RWPE2 (cell line): ENCODE results near the gene PEPD.

Experiments used
- ATAC-seq: fragments of 200-7000 bp; cut with Tn5 transposase; 3 replicates; pipeline ENCODE4 v1.9.1; 2021; ENCODE audit warnings: low read depth
- DNase-seq: peaks from one replicate; pipeline ENCODE4 v3.0.0-alpha.2; 2020; ENCODE audit warnings: low spot score
- H3K27ac ChIP-seq: fragments of 450-650 bp; 2 replicates; pipeline ENCODE4 v1.5.1; 2017; ENCODE audit warnings: mild to moderate bottlenecking; ENCODE audit not compliant: poor library complexity, severe bottlenecking
- H3K27me3 ChIP-seq: fragments of 250-450 bp; sonication (Bioruptor Pico); 2 replicates; pipeline ENCODE4 v1.5.1; 2021; ENCODE audit warnings: mild to moderate bottlenecking, moderate library complexity; ENCODE audit not compliant: insufficient read depth, poor library complexity, severe bottlenecking
- H3K36me3 ChIP-seq: fragments of 250-450 bp; sonication (Bioruptor Pico); 2 replicates; pipeline ENCODE4 v1.5.1; 2020; ENCODE audit warnings: low read depth, mild to moderate bottlenecking, moderate library complexity
- H3K4me1 ChIP-seq: fragments of 250-450 bp; sonication (Bioruptor Pico); 2 replicates; pipeline ENCODE4 v1.5.1; 2021; ENCODE audit warnings: mild to moderate bottlenecking, moderate library complexity; ENCODE audit not compliant: insufficient read depth, poor library complexity, severe bottlenecking
- H3K4me3 ChIP-seq: fragments of 250-450 bp; sonication (Bioruptor Pico); 2 replicates; pipeline ENCODE4 v1.5.1; 2021; ENCODE audit warnings: mild to moderate bottlenecking, moderate library complexity; ENCODE audit not compliant: severe bottlenecking
- H3K9me3 ChIP-seq: fragments of 250-450 bp; sonication (Bioruptor Pico); 2 replicates; pipeline ENCODE4 v1.5.1; 2021; ENCODE audit warnings: mild to moderate bottlenecking, moderate library complexity; ENCODE audit not compliant: severe bottlenecking
- CTCF ChIP-seq: fragments of 450-650 bp; IDR thresholded peaks from one replicate; pipeline ENCODE4 v1.5.1; 2017; ENCODE audit warnings: mild to moderate bottlenecking, moderate library complexity; ENCODE audit not compliant: poor library complexity, severe bottlenecking

The PEPD gene

DNA sequence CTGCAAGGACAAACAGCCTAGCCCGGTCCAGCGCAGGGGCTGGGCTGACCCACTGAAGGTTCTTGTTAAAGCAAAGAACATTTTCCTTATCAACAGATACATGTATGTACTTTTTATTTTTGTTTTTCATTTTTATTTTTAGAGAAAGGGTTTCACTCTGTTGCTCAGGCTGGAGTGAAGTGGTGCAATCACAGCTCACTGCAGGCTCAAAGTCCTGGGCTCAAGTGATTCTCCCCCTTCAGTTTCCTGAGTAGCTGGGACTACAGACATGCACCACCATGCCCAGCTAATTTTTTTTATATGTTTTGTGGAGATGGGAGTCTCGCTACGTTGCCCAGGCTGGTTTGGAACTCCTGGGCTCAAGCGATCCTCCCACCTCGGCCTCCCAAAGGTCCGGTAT lies 100.2 kb downstream of the PEPD start:
- H3K4me1 ChIP-seq = no peaks in the 10 kb centered on the region
- TF ChIP-seq CTCF = no peak
- H3K9me3 ChIP-seq = no peaks in the 10 kb centered on the region
- H3K27ac ChIP-seq = no peak overlapping the region
- no peaks in the 10 kb centered on the region for H3K36me3 ChIP-seq
- DNase-seq = no peak
- ATAC-seq = no peak
- H3K4me3 ChIP-seq = no peak overlapping the region
- no peaks in the 10 kb centered on the region for H3K27me3 ChIP-seq

- H3K4me3 ChIP-seq = no peak overlapping the region
These were observed 100.8 kb downstream of the PEPD start for GRCh38 chr19:33420821-33421220.

DNA sequence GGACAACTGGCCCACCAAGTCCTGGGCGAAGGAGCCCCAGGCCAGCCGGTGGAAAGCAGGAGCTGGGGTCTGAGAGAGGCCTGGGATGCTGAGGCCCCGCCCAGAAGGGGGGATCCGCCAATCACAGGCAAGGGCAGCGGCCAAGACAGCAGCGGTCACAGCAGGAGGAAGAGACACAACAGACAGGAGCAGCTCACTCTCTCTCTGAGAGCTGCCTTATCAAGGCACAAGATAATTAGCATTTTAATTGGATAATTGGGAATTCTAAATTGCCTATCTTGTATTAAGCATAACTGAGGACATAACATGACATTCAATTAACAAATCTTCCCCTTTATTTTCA lies 101.8 kb downstream of the PEPD start:
- Histone ChIP-seq H3K4me3 (no peak overlapping the region), H3K4me1 (no peaks in the 10 kb centered on the region), H3K27me3 (no peaks in the 10 kb centered on the region), H3K36me3 (no peaks in the 10 kb centered on the region), H3K9me3 (no peaks in the 10 kb centered on the region), H3K27ac (no peak overlapping the region)
- DNase-seq (no peak), ATAC-seq (no peak)
- TF ChIP-seq CTCF = no peak

More at GRCh38 chr19:33420821-33421220, 100.8 kb downstream of the PEPD start:
- ATAC-seq = no peak
- no peaks in the 10 kb centered on the region for H3K27me3 ChIP-seq
- H3K27ac ChIP-seq = no peak overlapping the region
- H3K4me1 ChIP-seq = no peaks in the 10 kb centered on the region
- TF ChIP-seq CTCF = no peak
- H3K36me3 ChIP-seq = no peaks in the 10 kb centered on the region
- no peak for DNase-seq
- no peaks in the 10 kb centered on the region for H3K9me3 ChIP-seq

GRCh38 chr19:33418871-33419787 lies 102.5 kb downstream of the PEPD start:
- DNase-seq (no peak), ATAC-seq (no peak)
- Histone ChIP-seq H3K36me3 (no peaks in the 10 kb centered on the region), H3K4me3 (no peak overlapping the region), H3K4me1 (no peaks in the 10 kb centered on the region), H3K9me3 (no peaks in the 10 kb centered on the region), H3K27me3 (no peaks in the 10 kb centered on the region), H3K27ac (no peak overlapping the region)
- no peak for TF ChIP-seq CTCF

DNA sequence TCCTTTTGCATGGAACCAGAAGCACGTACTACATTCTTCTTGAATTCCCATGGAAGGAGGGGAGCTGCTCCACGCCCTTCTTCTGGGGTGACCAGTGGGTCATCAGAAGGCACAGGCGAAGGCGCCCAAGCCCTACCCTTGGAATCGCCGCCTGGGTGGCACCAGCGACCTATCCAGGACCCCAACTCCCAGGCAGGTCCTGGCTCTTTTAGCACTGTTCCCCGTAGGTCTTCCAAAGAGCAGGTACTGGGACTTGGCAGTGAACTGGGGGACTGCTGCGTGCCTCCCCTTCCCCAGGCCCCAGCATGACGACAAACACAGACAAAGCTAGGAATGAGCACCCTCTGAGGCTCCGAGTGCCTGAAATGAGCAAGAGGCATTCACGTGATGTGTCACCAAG lies 103.1 kb downstream of the PEPD start:
- Histone ChIP-seq H3K9me3 (no peaks in the 10 kb centered on the region), H3K27me3 (no peaks in the 10 kb centered on the region), H3K4me1 (no peaks in the 10 kb centered on the region), H3K36me3 (no peaks in the 10 kb centered on the region), H3K27ac (no peak overlapping the region), H3K4me3 (no peak overlapping the region)
- no peak for TF ChIP-seq CTCF
- ATAC-seq = no peak
- DNase-seq = no peak
